ENCODE results near the gene GPC3. TPM values are rescaled to one million over a fixed set of nuclear protein-coding genes. Genes with fewer than 3 reads are reported as not detected.

Gene GPC3
- total and polyA plus RNA-seq, 4 donors = 8.3 to 270 (median 52.4) TPM

- Histone ChIP-seq H3K27ac (ENCODE audit: low read depth in 1 of 2, low read length in 1 of 2) (no peak overlapping the region), H3K9me3 (ENCODE audit: control insufficient read depth in 4 of 4, insufficient read depth in 3 of 4, low read length in 3 of 4) (no peaks in the 10 kb centered on the region), H3K4me1 (ENCODE audit: control insufficient read depth in 5 of 5, insufficient read depth in 5 of 5, low read length in 5 of 5) (peaks cover 0 to 4% (median 0%) of the 10 kb centered on the region in 5 donors), H3K4me3 (no peak overlapping the region), H3K36me3 (ENCODE audit: control insufficient read depth in 4 of 4, insufficient read depth in 4 of 4, low read length in 4 of 4) (no peaks in the 10 kb centered on the region), H3K9ac (ENCODE audit: insufficient read depth in 1 of 2, low read length in 2 of 2) (no peak overlapping the region), H3K27me3 (ENCODE audit: control insufficient read depth in 3 of 3, insufficient read depth in 3 of 3, low read length in 2 of 3) (peaks cover 0 to 12% (median 12%) of the 10 kb centered on the region in 3 donors)
- WGBS, 2 donors = 62 to 82% methylated on average over 5 of the region's 5 CpGs
- no peak for TF ChIP-seq CTCF (IDR thresholded peaks at IDR 0.05; ENCODE audit: control extremely low read depth, extremely low read depth)
- ATAC-seq (ENCODE audit: insufficient read depth, low FRiP score) (no peak), DNase-seq (no peak)
These were observed 377.7 kb downstream of the GPC3 start for GRCh38 chrX:133607419-133608348.

- Histone ChIP-seq H3K4me3 (no peak overlapping the region), H3K27ac (ENCODE audit: low read depth in 1 of 2, low read length in 1 of 2) (no peak overlapping the region), H3K9me3 (ENCODE audit: control insufficient read depth in 4 of 4, insufficient read depth in 3 of 4, low read length in 3 of 4) (no peaks in the 10 kb centered on the region), H3K27me3 (ENCODE audit: control insufficient read depth in 3 of 3, insufficient read depth in 3 of 3, low read length in 2 of 3) (peaks cover 0 to 12% (median 10%) of the 10 kb centered on the region in 3 donors), H3K4me1 (ENCODE audit: control insufficient read depth in 5 of 5, insufficient read depth in 5 of 5, low read length in 5 of 5) (peaks cover 0 to 4% (median 0%) of the 10 kb centered on the region in 5 donors), H3K36me3 (ENCODE audit: control insufficient read depth in 4 of 4, insufficient read depth in 4 of 4, low read length in 4 of 4) (no peaks in the 10 kb centered on the region), H3K9ac (ENCODE audit: insufficient read depth in 1 of 2, low read length in 2 of 2) (no peak overlapping the region)
- WGBS, 2 donors = 47 to 50% methylated on average over 1 of the region's 1 CpG
- no peak for TF ChIP-seq CTCF (IDR thresholded peaks at IDR 0.05; ENCODE audit: control extremely low read depth, extremely low read depth)
- DNase-seq (no peak), ATAC-seq (ENCODE audit: insufficient read depth, low FRiP score) (no peak)
These were observed 378.4 kb downstream of the GPC3 start for GRCh38 chrX:133606990-133607389.

- ATAC-seq (ENCODE audit: insufficient read depth, low FRiP score) = no peak
These were observed 380.6 kb downstream of the GPC3 start for GRCh38 chrX:133604801-133605200.

More at GRCh38 chrX:133604801-133605200, 380.6 kb downstream of the GPC3 start:
- H3K4me1 ChIP-seq (ENCODE audit: control insufficient read depth in 5 of 5, insufficient read depth in 5 of 5, low read length in 5 of 5) = peaks cover 0 to 8% (median 0%) of the 10 kb centered on the region in 5 donors
- H3K9ac ChIP-seq (ENCODE audit: insufficient read depth in 1 of 2, low read length in 2 of 2) = no peak overlapping the region
- no peaks in the 10 kb centered on the region for H3K9me3 ChIP-seq (ENCODE audit: control insufficient read depth in 4 of 4, insufficient read depth in 3 of 4, low read length in 3 of 4)
- no peak for TF ChIP-seq CTCF (IDR thresholded peaks at IDR 0.05; ENCODE audit: control extremely low read depth, extremely low read depth)
- H3K27ac ChIP-seq (ENCODE audit: low read depth in 1 of 2, low read length in 1 of 2) = no peak overlapping the region
- no peak for DNase-seq
- H3K4me3 ChIP-seq = no peak overlapping the region
- 72 to 87% methylated on average over 7 of the region's 7 CpGs for WGBS, 2 donors
- no peaks in the 10 kb centered on the region for H3K36me3 ChIP-seq (ENCODE audit: control insufficient read depth in 4 of 4, insufficient read depth in 4 of 4, low read length in 4 of 4)
- peaks cover 0 to 16% (median 8%) of the 10 kb centered on the region in 3 donors for H3K27me3 ChIP-seq (ENCODE audit: control insufficient read depth in 3 of 3, insufficient read depth in 3 of 3, low read length in 2 of 3)
